Endodermal cell (in vitro differentiated cells): Measurements from ENCODE around the gene STAM2. TPM values are rescaled to one million over a fixed set of nuclear protein-coding genes. Genes with fewer than 3 reads are reported as not detected.
"Not testable (repeated sequence)": the region's sequence is repeated elsewhere in the genome, so short reads cannot be mapped to it uniquely, and the experiment has no call there.

Experiments
- DNase-seq: peaks from one replicate; pipeline ENCODE4 v3.0.0-alpha.2; 2017
- H3K27ac ChIP-seq: 2 replicates; pipeline ENCODE4 v1.5.1; 2013; ENCODE audit warnings: mild to moderate bottlenecking, low read depth, low read length, moderate library complexity
- H3K27me3 ChIP-seq: 2 replicates; pipeline ENCODE4 v1.6.1; 2013; ENCODE audit warnings: mild to moderate bottlenecking, low read length, moderate library complexity; ENCODE audit not compliant: insufficient read depth, control insufficient read depth, poor library complexity, severe bottlenecking
- H3K36me3 ChIP-seq: 2 replicates; pipeline ENCODE4 v1.7.0; 2013; ENCODE audit warnings: mild to moderate bottlenecking, low read length, moderate library complexity; ENCODE audit not compliant: control insufficient read depth, insufficient read depth
- H3K4me1 ChIP-seq: one replicate; pipeline ENCODE4 v1.7.0; 2013; ENCODE audit warnings: low read length; ENCODE audit not compliant: control insufficient read depth, insufficient read depth
- H3K4me3 ChIP-seq: 2 replicates; pipeline ENCODE4 v1.5.1; 2013; ENCODE audit warnings: mild to moderate bottlenecking, low read length, moderate library complexity
- H3K9ac ChIP-seq: 2 replicates; pipeline ENCODE4 v1.6.1; 2013; ENCODE audit warnings: mild to moderate bottlenecking, low read length, moderate library complexity; ENCODE audit not compliant: poor library complexity, severe bottlenecking; ENCODE audit errors: extremely low read depth
- H3K9me3 ChIP-seq: 2 replicates; pipeline ENCODE4 v1.6.1; 2013; ENCODE audit warnings: mild to moderate bottlenecking, low read length, moderate library complexity; ENCODE audit not compliant: control insufficient read depth
- H3K27ac Mint-ChIP-seq: 2 replicates; pipeline ENCODE4 v1.8.0; 2020; ENCODE audit warnings: mixed read lengths
- H3K27me3 Mint-ChIP-seq: 2 replicates; pipeline ENCODE4 v1.8.0; 2021; ENCODE audit warnings: mild to moderate bottlenecking, mixed read lengths; ENCODE audit not compliant: insufficient read depth
- H3K36me3 Mint-ChIP-seq: 2 replicates; pipeline ENCODE4 v1.8.0; 2020; ENCODE audit warnings: low read depth, mixed read lengths
- H3K4me1 Mint-ChIP-seq: 2 replicates; pipeline ENCODE4 v1.8.0; 2020; ENCODE audit warnings: mixed read lengths
- H3K4me3 Mint-ChIP-seq: 2 replicates; pipeline ENCODE4 v1.8.0; 2020; ENCODE audit warnings: mild to moderate bottlenecking, moderate library complexity, mixed read lengths
- H3K9me3 Mint-ChIP-seq: 2 replicates; pipeline ENCODE4 v1.8.0; 2020; ENCODE audit warnings: mild to moderate bottlenecking, mixed read lengths
- CTCF ChIP-seq: fragments of 200-600 bp; sonication (generic); conservative IDR thresholded peaks from 2 replicates; pipeline ENCODE4 v1.5.0; 2021; ENCODE audit warnings: antibody characterized with exemption, mild to moderate bottlenecking
- WGBS, 2 experiments: methylation state at CpG; one replicate each; pipeline versions ENCODE4 v1.1.5 to v1.1.7; 2013; ENCODE audit warnings: missing lambda C conversion rate in 2 of 2, mixed read lengths in 1 of 2; ENCODE audit not compliant: insufficient coverage in 1 of 2, insufficient read length in 1 of 2; 5-methylcytosine and 5-hydroxymethylcytosine counted together
- total RNA-seq, 2 donors: library from RNA; stranded (reverse); fragmentation: NEBNext Ultra II Directional in 1 of 2; extraction: Animal tissue kit (Norgen Biotek cat#: 25700) in 1 of 2; gene quantifications; 2 replicates in 1 of 2; 3 replicates in 1 of 2; pipeline ENCODE4 v1.2.1, GENCODE V29; 2021

Gene STAM2
- total RNA-seq, 2 donors from 2014 or later: 21.5 to 30.9 TPM

- no peak overlapping the region for H3K27ac ChIP-seq
- peaks cover 2% of the 10 kb centered on the region for H3K27me3 Mint-ChIP-seq
- H3K9me3 Mint-ChIP-seq: peaks cover 28% of the 10 kb centered on the region
- H3K27ac Mint-ChIP-seq: no peak overlapping the region
- no peaks in the 10 kb centered on the region for H3K4me1 ChIP-seq
- no peak for TF ChIP-seq CTCF
- DNase-seq: peak; percentile 89
- H3K4me1 Mint-ChIP-seq: peaks cover 5% of the 10 kb centered on the region
- no peaks in the 10 kb centered on the region for H3K27me3 ChIP-seq
- 76 to 82% methylated on average over 6 to 9 of the region's 9 CpGs for WGBS, 2 experiments
- H3K4me3 ChIP-seq: no peak overlapping the region
- H3K36me3 Mint-ChIP-seq: no peaks in the 10 kb centered on the region
- no peak overlapping the region for H3K4me3 Mint-ChIP-seq
- no peak overlapping the region for H3K9ac ChIP-seq
- no peaks in the 10 kb centered on the region for H3K36me3 ChIP-seq
- no peaks in the 10 kb centered on the region for H3K9me3 ChIP-seq
These were observed 25.3 kb upstream of the STAM2 start for GRCh38 chr2:152200565-152201465.

- no peaks in the 10 kb centered on the region for H3K9me3 ChIP-seq
- no peaks in the 10 kb centered on the region for H3K27me3 ChIP-seq
- Mint-ChIP-seq H3K4me1 (peaks cover 5% of the 10 kb centered on the region), H3K4me3 (no peak overlapping the region), H3K27ac (no peak overlapping the region), H3K36me3 (no peaks in the 10 kb centered on the region), H3K27me3 (peaks cover 2% of the 10 kb centered on the region), H3K9me3 (peaks cover 28% of the 10 kb centered on the region)
- no peak for DNase-seq
- TF ChIP-seq CTCF: no peak
- H3K4me3 ChIP-seq: no peak overlapping the region
- H3K9ac ChIP-seq: no peak overlapping the region
- WGBS, 2 experiments: 91 to 100% methylated on average over 2 to 4 of the region's 4 CpGs
- no peaks in the 10 kb centered on the region for H3K4me1 ChIP-seq
- no peak overlapping the region for H3K27ac ChIP-seq
- H3K36me3 ChIP-seq: no peaks in the 10 kb centered on the region
These were observed 24.5 kb upstream of the STAM2 start for GRCh38 chr2:152200101-152200500.

DNA sequence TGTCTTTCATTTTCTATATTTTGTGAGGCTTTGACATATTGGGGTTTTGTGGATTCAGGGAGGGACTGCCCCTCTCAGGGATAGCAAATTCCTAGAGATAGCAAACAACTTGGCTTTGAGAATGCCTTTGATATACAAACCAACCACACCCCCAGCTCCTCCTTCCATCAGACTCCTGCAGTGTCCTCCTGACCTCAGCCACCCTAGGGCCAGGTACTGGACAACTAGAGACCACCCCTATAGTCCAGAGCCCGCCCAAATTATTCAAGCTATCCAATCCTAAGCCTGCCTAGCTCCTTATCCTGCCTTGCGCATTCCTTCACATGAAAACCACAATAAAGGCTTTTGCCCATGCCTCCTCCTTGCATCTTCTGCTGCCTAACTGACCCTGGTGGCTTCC lies 22.9 kb upstream of the STAM2 start:
- Mint-ChIP-seq H3K9me3 (peaks cover 28% of the 10 kb centered on the region), H3K4me3 (no peak overlapping the region), H3K27ac (no peak overlapping the region), H3K36me3 (no peaks in the 10 kb centered on the region), H3K27me3 (peaks cover 6% of the 10 kb centered on the region), H3K4me1 (peaks cover 5% of the 10 kb centered on the region)
- no peak overlapping the region for H3K4me3 ChIP-seq
- no peaks in the 10 kb centered on the region for H3K27me3 ChIP-seq
- H3K36me3 ChIP-seq: no peaks in the 10 kb centered on the region
- no peak overlapping the region for H3K9ac ChIP-seq
- H3K4me1 ChIP-seq: no peaks in the 10 kb centered on the region
- no peaks in the 10 kb centered on the region for H3K9me3 ChIP-seq
- 86 to 89% methylated on average over 1 to 2 of the region's 2 CpGs for WGBS, 2 experiments
- H3K27ac ChIP-seq: no peak overlapping the region
- TF ChIP-seq CTCF: no peak
- DNase-seq: peak; percentile 63

DNA sequence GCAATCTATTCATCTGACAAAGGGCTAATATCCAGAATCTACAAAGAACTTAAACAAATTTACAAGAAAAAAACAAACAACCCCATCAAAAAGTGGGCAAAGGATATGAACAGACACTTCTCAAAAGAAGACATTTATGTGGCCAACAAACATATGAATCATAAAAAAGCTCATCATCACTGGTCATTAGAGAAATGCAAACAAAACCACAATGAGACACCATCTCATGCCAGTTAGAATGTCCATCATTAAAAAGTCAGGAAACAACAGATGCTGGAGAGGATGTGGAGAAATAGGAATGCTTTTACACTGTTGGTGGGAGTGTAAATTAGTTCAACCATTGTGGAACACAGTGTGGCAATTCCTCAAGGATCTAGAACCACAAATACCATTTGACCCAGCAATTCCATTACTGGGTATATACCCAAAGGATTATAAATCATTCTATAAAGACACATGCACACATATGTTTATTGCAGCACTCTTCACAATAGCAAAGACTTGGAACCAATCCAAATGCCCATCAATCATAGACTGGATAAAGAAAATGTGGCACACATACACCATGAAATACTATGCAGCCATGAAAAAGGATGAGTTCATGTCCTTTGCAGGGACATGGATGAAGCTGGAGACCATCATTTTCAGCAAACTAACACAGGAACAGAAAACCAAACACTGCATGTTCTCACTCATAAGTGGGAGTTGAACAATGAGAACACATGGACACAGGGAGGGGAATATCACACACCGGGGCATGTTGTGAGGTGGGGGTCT lies 22.1 kb upstream of the STAM2 start:
- not testable (repeated sequence) for H3K4me3 Mint-ChIP-seq
- WGBS, 2 experiments: 20 to 53% methylated on average over 1 of the region's 1 CpG

More for the DNA sequence above, 22.1 kb upstream of the STAM2 start:
- H3K36me3 Mint-ChIP-seq, H3K4me3 ChIP-seq, H3K4me1 Mint-ChIP-seq, H3K27me3 Mint-ChIP-seq, H3K27me3 ChIP-seq, H3K4me1 ChIP-seq, H3K27ac Mint-ChIP-seq, H3K36me3 ChIP-seq, DNase-seq, H3K9me3 ChIP-seq, H3K9ac ChIP-seq, H3K27ac ChIP-seq: not testable (repeated sequence)
- H3K9me3 Mint-ChIP-seq: peaks cover 30% of the 10 kb centered on the region
